Smooth muscle cell (in vitro differentiated cells): ENCODE measurements around the gene ZNF467. TPM values are rescaled to one million over a fixed set of nuclear protein-coding genes. Genes with fewer than 3 reads are reported as not detected.

Experiments used
- DNase-seq: peaks from one replicate; lab custom pipeline; 2025; ENCODE audit not compliant: unreplicated experiment; lab: John Stamatoyannopoulos, UW
- H2AFZ ChIP-seq: fragments of 200-600 bp; sonication (generic); 2 replicates; pipeline ENCODE4 v1.6.0; 2016; ENCODE audit warnings: antibody characterized with exemption, low read depth, mild to moderate bottlenecking
- H3F3A ChIP-seq: fragments of 200-600 bp; sonication (generic); 2 replicates; pipeline ENCODE4 v1.6.0; 2017; ENCODE audit warnings: antibody characterized with exemption, low read depth
- H3K27ac ChIP-seq: fragments of 200-600 bp; sonication (generic); 2 replicates; pipeline ENCODE4 v1.5.1; 2016; ENCODE audit warnings: low read depth, mild to moderate bottlenecking
- H3K27me3 ChIP-seq: fragments of 200-600 bp; sonication (generic); 2 replicates; pipeline ENCODE4 v1.6.1; 2016; ENCODE audit warnings: low read depth, mild to moderate bottlenecking
- H3K36me3 ChIP-seq: fragments of 200-600 bp; sonication (generic); 2 replicates; pipeline ENCODE4 v1.5.1; 2016; ENCODE audit warnings: low read depth
- H3K4me1 ChIP-seq: fragments of 200-600 bp; sonication (generic); 2 replicates; pipeline ENCODE4 v1.5.1; 2016; ENCODE audit warnings: low read depth
- H3K4me2 ChIP-seq: fragments of 200-600 bp; sonication (generic); 2 replicates; pipeline ENCODE4 v1.6.0; 2016; ENCODE audit warnings: mild to moderate bottlenecking
- H3K4me3 ChIP-seq: fragments of 200-600 bp; sonication (generic); 2 replicates; pipeline ENCODE4 v1.5.1; 2016; ENCODE audit warnings: mild to moderate bottlenecking
- H3K79me2 ChIP-seq: fragments of 200-600 bp; sonication (generic); 2 replicates; pipeline ENCODE4 v1.6.0; 2016; ENCODE audit warnings: low read depth, mild to moderate bottlenecking
- H3K9ac ChIP-seq: fragments of 200-600 bp; sonication (generic); 2 replicates; pipeline ENCODE4 v1.6.0; 2016; ENCODE audit warnings: low read depth
- H3K9me3 ChIP-seq: fragments of 200-600 bp; sonication (generic); replicated peaks from 2 replicates; pipeline ENCODE4 v1.5.1; 2016; ENCODE audit warnings: low read depth
- H4K20me1 ChIP-seq: fragments of 200-600 bp; sonication (generic); 2 replicates; pipeline ENCODE4 v1.6.0; 2016; ENCODE audit warnings: low read depth
- CTCF ChIP-seq: fragments of 200-600 bp; sonication (generic); IDR thresholded peaks from 2 replicates; pipeline ENCODE4 v1.5.1; 2017; ENCODE audit warnings: borderline replicate concordance, mild to moderate bottlenecking, antibody characterized with exemption; ENCODE audit not compliant: insufficient read depth, poor library complexity, severe bottlenecking
- WGBS: methylation state at CpG from one replicate; pipeline ENCODE4 v1.1.7; 2016; ENCODE audit warnings: low lambda C conversion rate; 5-methylcytosine and 5-hydroxymethylcytosine counted together
- polyA plus RNA-seq: library from polyadenylated mRNA; unstranded; fragments of >200 nt; fragmentation: Nextera tagmentation; extraction: Ambion mirVana; gene quantifications from 2 replicates; pipeline ENCODE4 v1.2.1, GENCODE V29; 2016
- total RNA-seq: library from RNA; depleted of rRNA; stranded (reverse); fragments of >200 nt; gene quantifications from 2 replicates; pipeline ENCODE4 v1.2.3, GENCODE V29; 2014

ZNF467 gene
- total and polyA plus RNA-seq, 2 experiments from 2014 or later = 2.0 to 8.2 TPM

- no peaks in the 10 kb centered on the region for H3K9me3 ChIP-seq
- TF ChIP-seq CTCF = no peak
- no peaks in the 10 kb centered on the region for H3F3A ChIP-seq
- no peak overlapping the region for H3K4me2 ChIP-seq
- no peaks in the 10 kb centered on the region for H4K20me1 ChIP-seq
- H3K36me3 ChIP-seq = no peaks in the 10 kb centered on the region
- WGBS = 92% methylated on average over 11 of the region's 16 CpGs
- no peak overlapping the region for H3K9ac ChIP-seq
- H3K4me3 ChIP-seq = no peak overlapping the region
- H3K27ac ChIP-seq = no peak overlapping the region
- no peak for DNase-seq
- H3K79me2 ChIP-seq = no peaks in the 10 kb centered on the region
- H3K4me1 ChIP-seq = no peaks in the 10 kb centered on the region
- H3K27me3 ChIP-seq = peaks cover 8% of the 10 kb centered on the region
- H2AFZ ChIP-seq = no peak overlapping the region
Measured at GRCh38 chr7:149801816-149802215, 28.4 kb upstream of the ZNF467 start.

DNA sequence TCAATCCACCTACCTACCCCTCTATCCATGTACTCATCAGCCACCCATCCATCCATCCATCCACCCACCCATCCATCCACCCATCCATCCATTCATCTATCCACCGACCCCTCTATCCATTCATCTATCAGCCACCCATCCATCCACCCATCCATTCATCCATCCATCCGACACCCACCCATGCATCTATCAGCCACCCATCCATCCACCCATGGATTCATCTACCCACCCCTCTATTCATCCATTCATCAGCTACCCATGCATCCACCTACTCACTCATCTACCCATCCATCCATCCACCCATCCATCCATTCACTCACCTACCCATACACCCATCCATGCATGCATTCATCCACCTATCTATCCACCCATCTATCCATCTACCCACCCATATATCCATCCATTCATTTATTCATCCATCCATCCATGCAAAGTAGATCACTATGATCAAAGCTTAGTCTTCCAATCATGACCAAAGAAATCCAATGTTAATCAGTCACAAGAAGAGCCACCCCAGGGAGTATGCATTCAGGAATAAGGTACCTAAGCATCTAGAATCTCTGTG lies 27.7 kb upstream of the ZNF467 start:
- Histone ChIP-seq H3K4me1 (no peaks in the 10 kb centered on the region), H3K27me3 (peaks cover 3% of the 10 kb centered on the region), H3K36me3 (no peaks in the 10 kb centered on the region), H3K4me3 (no peak overlapping the region), H3F3A (no peaks in the 10 kb centered on the region), H4K20me1 (no peaks in the 10 kb centered on the region), H3K9ac (no peak overlapping the region), H3K27ac (no peak overlapping the region), H2AFZ (no peak overlapping the region), H3K79me2 (no peaks in the 10 kb centered on the region), H3K9me3 (no peaks in the 10 kb centered on the region), H3K4me2 (no peak overlapping the region)
- no peak for TF ChIP-seq CTCF
- 92% methylated on average over 2 of the region's 2 CpGs for WGBS
- no peak for DNase-seq

GRCh38 chr7:149800169-149800555 lies 26.8 kb upstream of the ZNF467 start:
- Histone ChIP-seq H3K36me3 (no peaks in the 10 kb centered on the region), H2AFZ (no peak overlapping the region), H3K4me1 (no peaks in the 10 kb centered on the region), H3K9me3 (no peaks in the 10 kb centered on the region), H3K4me2 (no peak overlapping the region), H3K9ac (no peak overlapping the region), H3K27me3 (no peaks in the 10 kb centered on the region), H4K20me1 (no peaks in the 10 kb centered on the region), H3K79me2 (no peaks in the 10 kb centered on the region), H3K27ac (no peak overlapping the region), H3K4me3 (no peak overlapping the region), H3F3A (no peaks in the 10 kb centered on the region)
- WGBS = 93% methylated on average over 13 of the region's 13 CpGs
- no peak for TF ChIP-seq CTCF
- DNase-seq = no peak
